ENCODE results near the gene ACTR8. TPM values are rescaled to one million over a fixed set of nuclear protein-coding genes. Genes with fewer than 3 reads are reported as not detected.

The ACTR8 gene
- polyA plus RNA-seq, 5 donors: 34.7 to 49.1 (median 43.8) TPM

DNA sequence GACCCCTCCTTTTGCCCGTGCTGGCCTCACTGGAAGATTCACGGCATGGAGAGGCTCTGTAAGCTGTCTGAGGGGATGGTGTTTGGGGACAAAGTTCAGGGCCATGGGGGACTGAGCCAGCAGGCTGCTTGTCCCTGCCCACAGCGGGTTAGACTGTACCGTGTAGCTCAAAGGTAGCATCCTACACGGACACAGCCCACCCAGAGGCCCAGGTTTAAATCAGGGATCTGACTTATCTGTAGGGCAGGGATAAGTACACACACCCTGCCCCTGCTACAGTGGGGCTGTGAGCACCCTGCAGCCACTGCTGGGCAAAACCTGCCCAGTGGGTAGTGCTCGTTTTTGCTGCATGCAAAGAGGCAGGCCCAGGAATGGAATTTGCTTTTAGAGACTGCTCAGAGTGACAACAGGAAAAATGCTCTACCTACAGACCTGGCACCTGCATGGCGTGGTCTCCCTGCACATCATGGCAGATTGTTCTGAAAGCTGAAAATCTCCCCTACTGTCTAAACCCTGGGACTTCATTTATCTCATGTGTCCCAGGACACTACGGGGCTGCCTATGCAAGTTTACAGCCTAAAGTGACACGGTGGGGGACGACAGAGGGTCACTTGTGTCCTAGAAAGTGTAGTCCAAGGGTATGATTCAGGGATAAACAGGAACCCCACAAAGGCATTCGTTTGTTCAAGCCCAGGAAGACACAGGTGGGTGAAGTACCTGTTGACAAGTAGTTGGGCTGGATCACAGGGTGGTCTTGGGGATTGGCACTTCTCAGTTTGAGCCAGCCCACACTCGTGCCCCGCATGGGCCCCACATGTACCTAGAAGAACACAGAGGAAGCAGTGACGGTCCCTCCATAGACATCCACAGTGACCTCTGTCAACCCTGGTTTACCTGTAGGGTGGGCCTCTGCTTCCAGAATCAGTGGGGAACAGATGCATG is 63.5 kb downstream of the ACTR8 start:
- no peak for DNase-seq

DNA sequence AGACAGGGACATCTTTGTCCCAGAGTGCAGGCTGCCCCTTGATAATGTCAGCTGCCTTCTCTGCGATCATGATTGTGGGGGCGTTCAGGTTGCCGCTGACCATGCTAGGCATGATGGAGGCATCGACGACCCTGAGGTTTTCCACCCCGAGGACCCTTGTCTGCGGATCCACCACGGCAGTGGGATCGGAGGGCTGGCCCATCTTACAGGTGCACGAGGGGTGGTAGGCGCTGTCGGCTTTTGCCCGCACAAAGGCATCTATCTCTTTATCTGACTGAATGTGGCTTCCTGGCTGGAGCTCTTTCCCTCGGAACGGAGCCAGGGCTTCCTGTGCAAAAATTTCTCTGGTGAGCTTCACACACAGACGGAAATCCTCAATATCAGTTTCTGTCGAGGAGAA is 64.1 kb downstream of the ACTR8 start:
- DNase-seq: no peak

- DNase-seq: no peak
Observed at GRCh38 chr3:53817211-53817610, 64.7 kb downstream of the ACTR8 start.

Other genes starting within 250 kb of the ACTR8 start
- 1 to 10 TPM; 3.2 to 4.8 (median 3.3) TPM for gene CHDH, start 35.7 kb downstream of the ACTR8 start, polyA plus RNA-seq (ENCODE audit: insufficient read depth in 1 of 5, insufficient read length in 5 of 5, low replicate concordance in 1 of 5)
- gene IL17RB, start 35.6 kb downstream of the ACTR8 start, polyA plus RNA-seq (ENCODE audit: insufficient read depth in 1 of 5, insufficient read length in 5 of 5, low replicate concordance in 1 of 5): 10 to 100 TPM in 3 of 5 donors, 1 to 10 TPM in 2; 9.5 to 13.3 (median 11.7) TPM
- 10 to 100 TPM; 53.7 to 67.0 (median 57.0) TPM for gene SELENOK, start 9.7 kb upstream of the ACTR8 start, polyA plus RNA-seq (ENCODE audit: insufficient read depth in 1 of 5, insufficient read length in 5 of 5, low replicate concordance in 1 of 5)
- 1 to 10 TPM; 1.1 to 2.2 (median 1.6) TPM for gene CACNA2D3, start 240.4 kb upstream of the ACTR8 start, polyA plus RNA-seq (ENCODE audit: insufficient read depth in 1 of 5, insufficient read length in 5 of 5, low replicate concordance in 1 of 5)

Measured in right lung (tissue), 5 donors.